NCI-H1105 treated with DMSO at 0.1 percent for 48 hours (cell line): ENCODE results near the gene RECK.
"Not testable (repeated sequence)": the region's sequence is repeated elsewhere in the genome, so short reads cannot be mapped to it uniquely, and the experiment has no call there.

ENCODE experiments used
- DNase-seq: peaks from one replicate; lab custom pipeline; 2025; lab: John Stamatoyannopoulos, UW

Gene RECK

DNA sequence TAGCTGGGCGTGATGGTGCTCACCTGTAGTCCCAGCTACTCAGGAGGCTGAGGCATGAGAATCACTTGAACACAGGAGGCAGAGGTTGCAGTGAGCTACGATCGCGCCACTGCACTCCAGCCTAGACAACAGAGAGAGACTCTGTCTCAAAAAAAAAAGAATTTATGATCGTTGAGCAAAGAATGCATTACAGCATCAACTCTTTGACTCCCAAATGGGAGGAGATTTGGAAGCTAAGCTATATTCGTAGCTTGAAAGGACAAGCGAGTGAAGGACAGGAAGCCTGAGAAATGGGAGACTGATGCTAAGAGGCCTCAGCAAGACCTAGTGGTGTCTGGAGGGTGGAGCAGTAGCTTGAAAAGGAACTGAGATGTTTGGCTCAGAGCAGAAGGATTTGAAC, 122.2 kb downstream of the RECK start:
- no peak for DNase-seq

DNA sequence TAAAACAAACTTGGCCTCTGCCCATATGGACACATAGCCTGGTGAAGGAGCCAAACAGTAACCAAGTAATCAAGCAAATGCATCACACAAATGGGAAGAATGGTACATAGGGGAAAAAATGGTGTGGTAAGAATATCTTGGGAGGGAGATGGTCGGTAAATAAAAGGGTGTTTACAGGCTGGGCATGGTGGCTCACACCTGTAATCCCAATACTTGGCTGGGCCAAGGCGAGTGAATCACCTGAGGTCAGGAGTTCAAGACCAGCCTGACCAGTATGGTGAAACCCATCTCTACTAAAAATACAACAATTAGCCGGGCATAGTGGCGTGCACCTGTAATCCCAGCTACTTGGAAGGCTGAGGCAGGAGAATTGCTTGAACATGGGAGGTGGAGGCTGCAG, 122.8 kb downstream of the RECK start:
- DNase-seq = not testable (repeated sequence)

DNA sequence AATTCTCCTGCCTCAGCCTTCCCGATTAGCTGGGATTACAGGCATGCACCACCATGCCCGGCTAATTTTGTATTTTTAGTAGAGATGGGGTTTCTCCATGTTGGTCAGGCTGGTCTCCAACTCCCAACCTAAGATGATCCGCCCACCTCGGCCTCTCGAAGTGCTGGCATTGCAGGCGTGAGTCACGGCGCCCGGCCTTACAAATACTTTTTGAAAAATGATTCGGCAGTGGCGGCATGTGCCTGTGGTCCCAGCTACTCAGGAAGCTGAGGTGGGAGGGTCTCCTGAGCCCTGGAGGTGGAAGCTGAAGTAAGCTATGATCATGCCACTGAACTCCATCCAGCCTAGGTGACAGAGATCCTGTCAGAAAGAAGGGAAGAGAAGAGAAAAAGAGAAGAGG, 123.4 kb downstream of the RECK start:
- DNase-seq = not testable (repeated sequence)

DNA sequence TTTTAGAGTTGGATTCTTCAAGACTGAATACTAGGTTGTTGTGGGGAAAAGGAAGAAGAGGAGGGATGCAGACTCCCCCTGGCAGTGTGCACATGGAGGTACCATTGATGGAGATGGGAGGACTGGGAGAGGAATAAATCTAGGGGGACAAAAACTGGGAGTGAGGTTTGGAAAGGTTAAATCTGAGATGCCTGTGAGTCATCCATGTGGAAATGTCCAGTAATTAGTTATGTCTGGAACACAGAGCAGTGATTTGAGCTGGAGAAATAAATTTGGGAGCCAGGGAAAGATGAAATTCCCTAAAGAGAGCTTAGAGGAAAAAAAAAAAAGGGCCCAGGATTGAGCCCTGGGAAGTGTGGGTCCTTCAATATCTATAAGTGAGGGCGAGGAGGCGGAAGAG, 124.5 kb downstream of the RECK start:
- no peak for DNase-seq

DNA sequence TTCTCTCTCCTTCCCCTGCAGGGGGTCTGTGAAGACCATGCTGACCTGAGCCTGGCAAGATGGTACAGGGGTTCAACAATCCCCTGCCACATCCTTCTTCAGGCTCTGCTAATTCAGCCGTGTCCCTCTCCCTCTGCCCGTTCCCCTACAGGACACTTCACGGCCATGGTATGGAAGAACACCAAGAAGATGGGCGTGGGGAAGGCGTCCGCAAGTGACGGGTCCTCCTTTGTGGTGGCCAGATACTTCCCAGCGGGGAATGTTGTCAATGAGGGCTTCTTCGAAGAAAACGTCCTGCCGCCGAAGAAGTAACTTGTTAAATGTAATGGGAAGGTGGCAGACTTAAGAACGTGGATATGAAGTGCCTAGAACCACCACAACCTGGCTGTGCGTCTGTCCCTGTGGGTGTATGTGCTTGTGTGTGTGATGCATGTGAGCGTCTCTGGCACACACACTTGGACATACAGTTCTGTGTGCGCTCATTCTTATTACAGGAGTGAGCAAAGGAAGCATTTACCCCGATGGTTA, 125.6 kb downstream of the RECK start:
- DNase-seq = no peak

DNA sequence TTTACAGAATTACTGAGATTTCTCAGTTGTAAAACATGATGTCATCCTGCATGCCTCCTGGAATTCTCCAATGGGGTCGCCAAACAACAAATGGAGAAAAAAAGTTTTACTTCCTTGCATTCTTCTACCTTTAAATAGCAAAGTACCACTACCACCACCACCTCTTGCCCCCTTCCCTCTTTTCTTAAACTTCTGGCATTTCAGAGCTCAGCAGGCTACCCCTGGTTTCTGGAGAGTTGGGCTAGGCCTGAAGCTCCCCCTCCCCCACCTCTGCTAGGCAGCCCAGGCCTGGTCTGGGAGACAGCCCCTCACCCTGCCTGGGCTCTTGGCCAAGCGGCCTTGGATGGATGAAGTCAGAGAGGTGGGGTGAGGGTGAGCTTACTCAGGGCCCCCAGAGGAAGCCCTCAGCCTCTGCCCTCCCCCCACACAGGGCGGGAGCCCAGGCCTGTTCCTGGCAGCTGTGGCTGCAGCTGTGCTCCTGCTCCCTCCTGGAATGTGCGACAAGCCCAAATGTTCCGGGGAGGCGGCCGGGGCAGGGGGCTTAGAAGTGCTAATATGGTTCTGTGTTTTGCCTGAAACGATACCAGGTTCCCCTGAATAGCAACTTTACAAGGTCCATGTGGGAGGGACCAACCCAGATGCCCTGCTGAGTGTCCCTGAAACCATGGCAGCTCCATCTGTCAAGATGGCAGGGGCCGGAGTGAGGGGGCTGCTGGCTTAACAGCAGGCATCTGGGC, 126.5 kb downstream of the RECK start:
- no peak for DNase-seq

DNA sequence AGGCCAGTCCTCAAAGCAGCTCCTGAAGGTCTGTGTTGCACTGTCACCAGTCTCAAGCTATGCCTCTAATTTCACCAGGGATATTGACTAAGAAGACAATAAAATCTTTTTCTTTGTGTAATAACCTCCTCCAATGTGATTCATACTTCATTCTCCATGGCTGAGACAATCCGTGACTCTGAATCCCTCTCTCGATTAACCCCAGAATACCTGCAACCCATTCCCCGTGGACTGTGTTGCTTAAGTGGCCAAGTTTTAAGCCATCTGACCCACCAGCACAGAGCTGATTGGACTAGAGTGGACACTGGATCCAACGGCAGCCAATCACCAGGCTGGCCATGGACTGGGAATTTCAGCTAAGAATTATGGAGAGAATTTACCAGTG, 127.1 kb downstream of the RECK start:
- DNase-seq = no peak

DNA sequence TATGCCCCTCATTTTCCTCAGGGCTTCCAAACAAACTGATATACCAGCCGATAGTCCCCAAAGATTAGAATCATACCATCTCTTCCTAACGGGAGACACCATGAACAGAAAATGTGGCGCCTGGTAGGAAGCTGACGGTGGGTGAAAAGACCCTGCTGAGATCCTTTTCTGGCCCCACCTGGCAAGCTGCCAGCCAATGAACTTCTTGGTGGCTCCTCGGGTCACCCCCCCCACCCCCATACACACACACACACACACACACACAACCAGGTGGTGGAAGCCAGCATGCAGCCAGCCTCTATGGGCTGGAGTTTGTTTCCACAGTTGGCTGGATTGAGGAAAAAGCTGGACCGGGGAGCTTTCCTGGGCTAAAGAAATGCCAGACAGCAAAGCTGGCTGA, 127.7 kb downstream of the RECK start:
- no peak for DNase-seq

DNA sequence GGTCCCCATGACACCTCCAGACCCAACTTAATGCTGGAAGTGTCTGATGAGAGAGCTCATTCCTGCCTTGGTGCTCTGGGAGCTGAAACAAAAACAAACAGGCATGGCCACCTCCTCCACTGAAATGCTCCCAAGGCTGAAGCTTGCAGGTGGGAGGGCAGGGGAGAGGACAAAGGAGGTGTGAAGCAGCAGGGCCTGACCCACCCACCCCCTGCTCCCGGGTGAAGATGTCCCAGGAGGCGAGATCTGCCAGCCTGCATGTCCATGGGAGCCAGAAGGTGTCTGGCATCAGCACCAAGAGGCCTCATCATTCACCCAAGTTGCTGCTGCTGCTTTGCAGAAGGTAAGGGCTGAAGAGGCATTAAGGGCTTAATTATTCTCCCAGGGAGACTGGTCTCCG, 128.3 kb downstream of the RECK start:
- DNase-seq = no peak

DNA sequence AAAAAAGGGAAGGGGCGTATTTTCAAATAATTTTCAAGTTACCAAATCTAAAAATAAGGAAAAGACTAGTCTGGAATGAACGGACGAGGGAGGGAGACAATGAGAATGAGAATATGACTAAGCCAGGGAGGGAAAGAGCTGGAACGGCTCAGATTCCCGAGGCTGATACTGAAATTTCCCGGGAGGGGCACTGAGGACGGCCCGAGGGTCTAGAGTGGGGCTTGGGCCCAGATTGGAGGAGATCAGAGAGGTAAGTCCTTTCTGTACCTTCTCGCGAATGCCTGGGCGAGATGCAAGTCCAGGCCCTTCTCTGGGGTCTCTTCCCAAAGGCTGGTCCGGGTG, 129.1 kb downstream of the RECK start:
- no peak for DNase-seq

DNA sequence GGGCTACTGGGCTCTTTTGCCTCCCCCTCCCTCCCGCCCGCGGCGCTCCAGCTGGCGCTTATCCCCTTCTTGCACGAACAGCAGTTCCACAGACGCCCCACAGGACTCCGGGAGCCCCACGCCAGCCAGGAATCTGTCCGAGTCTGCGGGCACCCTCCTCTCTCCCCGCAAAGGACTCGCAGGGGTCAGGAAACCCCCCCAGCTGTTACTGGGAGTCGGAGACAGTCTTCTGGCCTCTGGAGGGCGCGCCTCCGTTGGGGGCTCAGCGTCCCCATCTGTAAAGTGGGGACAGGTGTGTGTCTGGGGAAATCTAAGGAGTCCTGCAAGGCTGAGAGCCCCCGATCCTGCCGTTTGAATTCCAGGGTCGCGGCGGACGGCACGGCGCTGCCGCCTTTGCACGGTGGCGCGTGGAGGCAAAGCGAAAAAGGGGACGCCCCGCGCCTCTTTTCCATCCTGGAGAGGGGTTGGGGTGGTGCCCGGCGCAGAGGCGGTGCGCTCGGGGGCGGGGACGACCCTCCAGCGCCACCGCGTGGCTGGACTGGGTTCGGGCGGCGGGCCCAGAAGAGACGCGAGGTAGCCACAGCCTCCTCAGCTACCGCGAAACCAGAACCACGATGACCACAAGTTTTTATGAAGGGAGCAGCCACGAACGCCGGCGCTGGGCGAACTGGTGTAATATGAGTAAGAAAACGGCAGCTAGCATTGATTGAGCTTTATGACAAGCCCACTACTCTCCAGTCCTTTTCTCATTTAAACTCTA, 129.6 kb downstream of the RECK start:
- DNase-seq = no peak

DNA sequence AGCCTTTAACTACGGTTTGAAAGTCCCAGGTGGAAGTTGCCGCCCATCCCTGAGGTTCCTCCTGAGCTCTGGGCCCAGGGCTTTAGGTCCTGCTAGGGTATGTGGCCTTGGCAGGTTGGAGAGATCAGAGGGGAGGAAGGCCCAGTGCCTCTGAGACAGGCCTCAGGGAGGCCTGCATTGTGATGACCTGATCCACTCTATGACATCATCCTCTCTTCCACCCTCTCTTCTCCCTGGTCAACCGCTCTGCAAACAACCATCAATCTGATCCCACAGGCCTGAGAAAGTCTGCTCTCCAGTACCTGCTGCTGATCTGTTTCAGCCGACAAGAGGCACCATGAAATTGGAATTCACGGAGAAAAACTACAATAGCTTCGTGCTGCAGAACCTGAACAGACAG, 132.5 kb downstream of the RECK start, which contains the start of gene CCIN:
TSS of gene CCIN (plus strand) at position 223 of the 400 bp plus-strand sequence. CDS start at position 338, 115 bp downstream.
- DNase-seq = no peak

DNA sequence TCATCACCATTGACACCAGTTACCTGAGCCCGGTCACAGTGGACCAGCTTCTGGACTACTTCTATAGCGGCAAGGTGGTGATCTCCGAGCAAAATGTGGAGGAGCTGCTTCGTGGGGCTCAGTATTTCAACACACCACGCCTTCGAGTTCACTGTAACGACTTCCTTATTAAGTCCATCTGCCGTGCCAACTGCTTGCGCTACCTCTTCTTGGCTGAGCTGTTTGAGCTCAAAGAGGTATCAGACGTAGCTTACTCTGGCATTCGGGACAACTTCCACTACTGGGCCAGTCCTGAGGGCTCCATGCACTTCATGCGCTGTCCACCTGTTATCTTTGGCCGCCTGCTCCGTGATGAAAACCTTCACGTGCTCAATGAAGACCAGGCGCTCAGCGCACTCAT, 133.0 kb downstream of the RECK start:
- no peak for DNase-seq

DNA sequence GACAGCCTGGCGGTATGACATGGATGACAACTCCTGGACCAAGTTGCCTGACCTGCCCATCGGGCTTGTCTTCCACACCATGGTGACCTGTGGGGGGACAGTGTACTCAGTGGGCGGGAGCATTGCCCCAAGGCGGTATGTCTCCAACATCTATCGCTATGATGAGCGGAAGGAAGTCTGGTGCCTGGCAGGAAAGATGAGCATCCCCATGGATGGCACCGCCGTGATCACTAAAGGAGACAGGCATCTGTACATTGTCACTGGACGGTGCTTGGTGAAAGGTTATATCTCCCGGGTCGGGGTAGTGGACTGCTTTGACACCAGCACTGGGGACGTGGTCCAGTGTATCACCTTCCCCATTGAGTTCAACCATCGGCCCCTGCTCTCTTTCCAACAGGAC, 133.8 kb downstream of the RECK start:
- no peak for DNase-seq

DNA sequence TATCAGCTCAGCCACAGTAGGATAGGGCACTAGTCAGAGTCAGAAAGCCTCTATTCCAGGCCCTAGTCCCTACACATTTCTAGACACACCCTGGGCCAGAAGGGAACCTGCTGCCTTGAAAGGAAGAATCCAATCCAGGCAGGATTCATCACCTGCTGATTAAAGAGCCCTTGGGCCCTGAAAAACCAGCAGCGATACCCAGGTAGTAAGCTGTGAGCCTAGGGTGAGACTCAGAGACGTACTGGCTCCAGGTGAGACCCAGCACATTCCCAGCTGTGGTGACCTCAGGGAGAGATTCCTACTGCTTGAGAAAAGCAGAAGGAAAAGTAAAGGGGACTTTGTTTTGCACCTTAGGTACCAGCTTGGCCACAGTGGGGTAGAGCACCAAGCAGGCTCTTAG, 137.1 kb downstream of the RECK start:
- DNase-seq = no peak
